Loucy (cell line): ENCODE results near the gene TIPRL.
"Not testable (repeated sequence)": the region's sequence is repeated elsewhere in the genome, so short reads cannot be mapped to it uniquely, and the experiment has no call there.

Experiments
- CTCF ChIP-seq: fragments of 200-600 bp; sonication (generic); conservative IDR thresholded peaks from 2 replicates; pipeline ENCODE4 v1.5.1; 2014; ENCODE audit warnings: mild to moderate bottlenecking, antibody characterized with exemption, low read length
- EZH2phosphoT487 ChIP-seq: fragments of 200-600 bp; IDR thresholded peaks from 2 replicates; pipeline ENCODE4 v1.6.1; 2018; ENCODE audit warnings: antibody characterized with exemption, mild to moderate bottlenecking, moderate library complexity, borderline replicate concordance

- TF ChIP-seq CTCF, EZH2phosphoT487: not testable (repeated sequence)
These were observed 24.1 kb upstream of the TIPRL start for GRCh38 chr1:168154707-168155106.
